Hair follicular keratinocyte (primary cell): ENCODE results near the gene ZCCHC10. TPM values are rescaled to one million over a fixed set of nuclear protein-coding genes. Genes with fewer than 3 reads are reported as not detected.

ENCODE experiments used
- total RNA-seq: library from RNA; depleted of rRNA; stranded (reverse); fragments of >200 nt; gene quantifications from 2 replicates; pipeline ENCODE4 v1.2.3, GENCODE V29; 2015

The ZCCHC10 gene
- total RNA-seq = 18.4 and 36.2 TPM in 2 replicates

GRCh38 chr5:133025804-133026663, at the start of gene ZCCHC10:
TSS of gene ZCCHC10 (minus strand) at chr5:133026549. CDS start at chr5:133026537, 12 bp downstream.

GRCh38 chr5:133051542-133052316, 25.4 kb upstream of the ZCCHC10 start, which contains the start of gene HSPA4:
TSS of gene HSPA4 (plus strand) at chr5:133052013. CDS start at chr5:133052251, 238 bp downstream.

GRCh38 chr5:132963171-132964104, 62.9 kb downstream of the ZCCHC10 start, which contains the start of gene AFF4:
TSS of gene AFF4 (minus strand) at chr5:132963634. CDS start at chr5:132937189, 26,445 bp downstream.

Other genes starting within 250 kb of the ZCCHC10 start
- gene SEPTIN8, start 249.3 kb downstream of the ZCCHC10 start, total RNA-seq = 29.7 and 32.7 TPM in 2 replicates
- not detected in 2 replicates for gene SOWAHA, start 213.2 kb downstream of the ZCCHC10 start, total RNA-seq
- 5.3 and 11.2 TPM in 2 replicates for gene SHROOM1, start 195.9 kb downstream of the ZCCHC10 start, total RNA-seq
- 0.42 TPM in 1 of 2 replicates, not detected in the other for gene GDF9, start 160.1 kb downstream of the ZCCHC10 start, total RNA-seq
- 221 and 284 TPM in 2 replicates for gene UQCRQ, start 159.9 kb downstream of the ZCCHC10 start, total RNA-seq
- gene LEAP2, start 152.9 kb downstream of the ZCCHC10 start, total RNA-seq = 0.16 and 1.8 TPM in 2 replicates
- gene AFF4, start 62.9 kb downstream of the ZCCHC10 start, total RNA-seq = 20.8 and 26.4 TPM in 2 replicates
- 95.3 and 128 TPM in 2 replicates for gene HSPA4, start 25.5 kb upstream of the ZCCHC10 start, total RNA-seq